Measurements from ENCODE around the gene ATG13.

GRCh38 chr11:46588131-46588530 is 29.2 kb upstream of the ATG13 start:
- no peak for TF ChIP-seq CTCF (conservative IDR thresholded peaks at IDR 0.05)
- TF ChIP-seq EZH2 (IDR thresholded peaks at IDR 0.05; ENCODE audit: low read depth): no peak

Data from PC-9 (cell line).